Smooth muscle cell (in vitro differentiated cells): Measurements from ENCODE around the gene OR51V1. TPM values are rescaled to one million over a fixed set of nuclear protein-coding genes. Genes with fewer than 3 reads are reported as not detected.

Experiments
- DNase-seq: peaks from one replicate; lab custom pipeline; 2025; ENCODE audit not compliant: unreplicated experiment; lab: John Stamatoyannopoulos, UW
- H2AFZ ChIP-seq: fragments of 200-600 bp; sonication (generic); 2 replicates; pipeline ENCODE4 v1.6.0; 2016; ENCODE audit warnings: antibody characterized with exemption, low read depth, mild to moderate bottlenecking
- H3F3A ChIP-seq: fragments of 200-600 bp; sonication (generic); 2 replicates; pipeline ENCODE4 v1.6.0; 2017; ENCODE audit warnings: antibody characterized with exemption, low read depth
- H3K27ac ChIP-seq: fragments of 200-600 bp; sonication (generic); 2 replicates; pipeline ENCODE4 v1.5.1; 2016; ENCODE audit warnings: low read depth, mild to moderate bottlenecking
- H3K27me3 ChIP-seq: fragments of 200-600 bp; sonication (generic); 2 replicates; pipeline ENCODE4 v1.6.1; 2016; ENCODE audit warnings: low read depth, mild to moderate bottlenecking
- H3K36me3 ChIP-seq: fragments of 200-600 bp; sonication (generic); 2 replicates; pipeline ENCODE4 v1.5.1; 2016; ENCODE audit warnings: low read depth
- H3K4me1 ChIP-seq: fragments of 200-600 bp; sonication (generic); 2 replicates; pipeline ENCODE4 v1.5.1; 2016; ENCODE audit warnings: low read depth
- H3K4me2 ChIP-seq: fragments of 200-600 bp; sonication (generic); 2 replicates; pipeline ENCODE4 v1.6.0; 2016; ENCODE audit warnings: mild to moderate bottlenecking
- H3K4me3 ChIP-seq: fragments of 200-600 bp; sonication (generic); 2 replicates; pipeline ENCODE4 v1.5.1; 2016; ENCODE audit warnings: mild to moderate bottlenecking
- H3K79me2 ChIP-seq: fragments of 200-600 bp; sonication (generic); 2 replicates; pipeline ENCODE4 v1.6.0; 2016; ENCODE audit warnings: low read depth, mild to moderate bottlenecking
- H3K9ac ChIP-seq: fragments of 200-600 bp; sonication (generic); 2 replicates; pipeline ENCODE4 v1.6.0; 2016; ENCODE audit warnings: low read depth
- H3K9me3 ChIP-seq: fragments of 200-600 bp; sonication (generic); replicated peaks from 2 replicates; pipeline ENCODE4 v1.5.1; 2016; ENCODE audit warnings: low read depth
- H4K20me1 ChIP-seq: fragments of 200-600 bp; sonication (generic); 2 replicates; pipeline ENCODE4 v1.6.0; 2016; ENCODE audit warnings: low read depth
- CTCF ChIP-seq: fragments of 200-600 bp; sonication (generic); IDR thresholded peaks from 2 replicates; pipeline ENCODE4 v1.5.1; 2017; ENCODE audit warnings: borderline replicate concordance, mild to moderate bottlenecking, antibody characterized with exemption; ENCODE audit not compliant: insufficient read depth, poor library complexity, severe bottlenecking
- WGBS: methylation state at CpG from one replicate; pipeline ENCODE4 v1.1.7; 2016; ENCODE audit warnings: low lambda C conversion rate; 5-methylcytosine and 5-hydroxymethylcytosine counted together
- polyA plus RNA-seq: library from polyadenylated mRNA; unstranded; fragments of >200 nt; fragmentation: Nextera tagmentation; extraction: Ambion mirVana; gene quantifications from 2 replicates; pipeline ENCODE4 v1.2.1, GENCODE V29; 2016
- total RNA-seq: library from RNA; depleted of rRNA; stranded (reverse); fragments of >200 nt; gene quantifications from 2 replicates; pipeline ENCODE4 v1.2.3, GENCODE V29; 2014

Gene OR51V1
- total and polyA plus RNA-seq, 2 experiments from 2014 or later, result not detected

- DNase-seq, result no peak
- no peak for TF ChIP-seq CTCF
- no peaks in the 10 kb centered on the region for H3F3A ChIP-seq
- no peaks in the 10 kb centered on the region for H3K36me3 ChIP-seq
- no peak overlapping the region for H3K4me2 ChIP-seq
- H3K4me3 ChIP-seq, result no peak overlapping the region
- H4K20me1 ChIP-seq, result no peaks in the 10 kb centered on the region
- no peak overlapping the region for H3K27ac ChIP-seq
- WGBS, result 91% methylated on average over 5 of the region's 5 CpGs
- no peak overlapping the region for H3K9ac ChIP-seq
- no peaks in the 10 kb centered on the region for H3K79me2 ChIP-seq
- no peaks in the 10 kb centered on the region for H3K27me3 ChIP-seq
- H3K4me1 ChIP-seq, result no peaks in the 10 kb centered on the region
- no peaks in the 10 kb centered on the region for H3K9me3 ChIP-seq
- no peak overlapping the region for H2AFZ ChIP-seq
These were observed 35.0 kb upstream of the OR51V1 start for GRCh38 chr11:5235364-5236095.

GRCh38 chr11:5234381-5234834, 33.9 kb upstream of the OR51V1 start, which contains the start of gene HBD:
Gene HBD, minus strand, starts transcription at chr11:5234483. Its CDS starts 50 bp downstream, at chr11:5234433.
- H3K9me3 ChIP-seq, result no peaks in the 10 kb centered on the region
- no peaks in the 10 kb centered on the region for H3K79me2 ChIP-seq
- no peaks in the 10 kb centered on the region for H3F3A ChIP-seq
- 78% methylated on average over 2 of the region's 2 CpGs for whole genome bisulfite sequencing
- DNase-seq, result no peak
- H3K27ac ChIP-seq, result no peak within 1 kb of the TSS
- H2AFZ ChIP-seq, result no peak within 1 kb of the TSS
- no peak within 1 kb of the TSS for H3K4me3 ChIP-seq
- H3K9ac ChIP-seq, result no peak within 1 kb of the TSS
- TF ChIP-seq CTCF, result no peak
- no peaks in the 10 kb centered on the region for H3K36me3 ChIP-seq
- H3K4me2 ChIP-seq, result no peak within 1 kb of the TSS
- H3K4me1 ChIP-seq, result no peaks in the 10 kb centered on the region
- H3K27me3 ChIP-seq, result no peaks in the 10 kb centered on the region
- no peaks in the 10 kb centered on the region for H4K20me1 ChIP-seq

GRCh38 chr11:5233307-5233706, 32.8 kb upstream of the OR51V1 start:
- Histone ChIP-seq H3K36me3 (no peaks in the 10 kb centered on the region), H3K9ac (no peak overlapping the region), H4K20me1 (no peaks in the 10 kb centered on the region), H3K4me2 (no peak overlapping the region), H3K4me3 (no peak overlapping the region), H3K27me3 (no peaks in the 10 kb centered on the region), H3K27ac (no peak overlapping the region), H3K79me2 (no peaks in the 10 kb centered on the region), H3K4me1 (no peaks in the 10 kb centered on the region), H3F3A (no peaks in the 10 kb centered on the region), H3K9me3 (no peaks in the 10 kb centered on the region), H2AFZ (no peak overlapping the region)
- 83% methylated on average over 1 of the region's 1 CpG for WGBS
- TF ChIP-seq CTCF, result no peak
- DNase-seq, result no peak

GRCh38 chr11:5232821-5233220, 32.3 kb upstream of the OR51V1 start:
- no peaks in the 10 kb centered on the region for H3K36me3 ChIP-seq
- H2AFZ ChIP-seq, result no peak overlapping the region
- no peak for DNase-seq
- H3F3A ChIP-seq, result no peaks in the 10 kb centered on the region
- H3K79me2 ChIP-seq, result no peaks in the 10 kb centered on the region
- H3K9me3 ChIP-seq, result no peaks in the 10 kb centered on the region
- H3K9ac ChIP-seq, result no peak overlapping the region
- no peak overlapping the region for H3K27ac ChIP-seq
- TF ChIP-seq CTCF, result no peak
- WGBS, result 100% methylated on average over 2 of the region's 2 CpGs
- no peak overlapping the region for H3K4me3 ChIP-seq
- H4K20me1 ChIP-seq, result no peaks in the 10 kb centered on the region
- H3K4me1 ChIP-seq, result no peaks in the 10 kb centered on the region
- H3K4me2 ChIP-seq, result no peak overlapping the region
- H3K27me3 ChIP-seq, result no peaks in the 10 kb centered on the region
